NOMO-1 treated with DMSO at 0.1 percent for 48 hours (cell line): Measurements from ENCODE around the gene GPHA2.
A peak's percentile ranks its signal among the peaks of the same experiment; 100 is the strongest.

Experiments used
- DNase-seq: peaks from one replicate; lab custom pipeline; 2025; ENCODE audit not compliant: unreplicated experiment; lab: John Stamatoyannopoulos, UW

Gene GPHA2

GRCh38 chr11:64892838-64893193 lies 42.9 kb downstream of the GPHA2 start:
- DNase-seq = no peak

- DNase-seq = no peak
These were observed 43.3 kb downstream of the GPHA2 start for GRCh38 chr11:64892411-64892831.

- DNase-seq = no peak
These were observed 43.8 kb downstream of the GPHA2 start for GRCh38 chr11:64891880-64892279.

- no peak for DNase-seq
These were observed 44.4 kb downstream of the GPHA2 start for GRCh38 chr11:64891215-64891848.

DNA sequence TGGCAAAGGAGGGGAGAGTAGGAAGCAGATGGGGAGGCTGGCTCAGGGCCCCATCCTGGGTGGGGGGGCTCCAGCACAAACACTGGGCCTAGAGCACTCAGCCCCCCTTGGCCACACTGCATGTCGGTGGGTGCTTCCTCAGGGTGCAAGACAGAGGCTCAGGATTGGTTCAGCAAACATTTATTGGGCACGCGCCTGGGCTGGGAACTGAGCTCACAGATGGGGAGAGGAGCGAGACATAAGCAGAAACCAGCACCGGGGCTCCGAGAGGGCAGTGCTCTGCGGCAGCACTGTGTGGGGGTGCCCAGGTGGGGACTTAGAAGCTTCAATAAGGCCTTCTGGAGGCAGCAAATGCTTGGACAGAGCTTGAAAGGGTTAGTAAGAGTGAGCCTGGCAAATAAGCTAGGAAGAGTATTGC lies 45.2 kb downstream of the GPHA2 start:
- no peak for DNase-seq

DNA sequence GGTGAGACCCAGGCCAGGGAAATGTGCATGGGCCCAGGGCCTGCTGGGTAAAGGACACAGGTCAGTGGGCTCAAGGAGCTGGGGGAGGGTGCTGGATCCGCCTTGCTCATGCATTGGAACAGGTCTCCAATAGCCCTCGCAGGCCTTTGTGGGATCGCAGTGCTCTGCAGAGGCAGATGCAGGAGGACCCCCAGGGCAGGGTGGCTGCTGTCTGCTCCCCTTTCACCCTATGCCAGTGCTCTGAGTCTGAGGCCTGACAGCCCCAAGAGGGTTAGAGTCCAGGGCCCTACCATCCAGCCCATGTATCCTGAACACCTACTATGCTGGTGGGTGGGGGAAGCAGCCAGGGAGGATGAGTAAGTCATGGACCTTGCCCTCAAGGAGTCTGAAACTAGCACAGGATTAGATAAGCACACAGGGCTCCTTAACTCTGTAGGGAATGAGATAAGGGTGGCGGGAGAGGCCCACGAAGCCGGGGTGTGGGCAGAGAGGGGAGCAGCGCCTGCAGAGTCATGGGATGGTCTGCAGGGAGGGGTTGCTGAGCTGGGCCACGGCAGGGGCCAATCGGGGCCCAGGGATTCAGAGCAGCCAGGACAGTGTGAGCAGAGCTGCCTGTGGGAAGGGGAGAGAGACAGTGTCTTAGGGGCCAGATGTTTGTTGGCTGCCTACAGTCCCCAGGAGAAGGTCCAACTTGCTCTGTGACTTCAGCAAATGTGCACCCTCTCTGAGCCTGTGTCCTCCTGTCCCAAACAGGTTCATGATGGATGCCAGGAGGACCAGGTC lies 46.8 kb downstream of the GPHA2 start:
- DNase-seq = no peak

GRCh38 chr11:64888406-64888728 lies 47.3 kb downstream of the GPHA2 start:
- DNase-seq = no peak

- peak; percentile 58 for DNase-seq
These were observed 47.8 kb downstream of the GPHA2 start for GRCh38 chr11:64887757-64888405.

- no peak for DNase-seq
These were observed 48.4 kb downstream of the GPHA2 start for GRCh38 chr11:64887234-64887756.

DNA sequence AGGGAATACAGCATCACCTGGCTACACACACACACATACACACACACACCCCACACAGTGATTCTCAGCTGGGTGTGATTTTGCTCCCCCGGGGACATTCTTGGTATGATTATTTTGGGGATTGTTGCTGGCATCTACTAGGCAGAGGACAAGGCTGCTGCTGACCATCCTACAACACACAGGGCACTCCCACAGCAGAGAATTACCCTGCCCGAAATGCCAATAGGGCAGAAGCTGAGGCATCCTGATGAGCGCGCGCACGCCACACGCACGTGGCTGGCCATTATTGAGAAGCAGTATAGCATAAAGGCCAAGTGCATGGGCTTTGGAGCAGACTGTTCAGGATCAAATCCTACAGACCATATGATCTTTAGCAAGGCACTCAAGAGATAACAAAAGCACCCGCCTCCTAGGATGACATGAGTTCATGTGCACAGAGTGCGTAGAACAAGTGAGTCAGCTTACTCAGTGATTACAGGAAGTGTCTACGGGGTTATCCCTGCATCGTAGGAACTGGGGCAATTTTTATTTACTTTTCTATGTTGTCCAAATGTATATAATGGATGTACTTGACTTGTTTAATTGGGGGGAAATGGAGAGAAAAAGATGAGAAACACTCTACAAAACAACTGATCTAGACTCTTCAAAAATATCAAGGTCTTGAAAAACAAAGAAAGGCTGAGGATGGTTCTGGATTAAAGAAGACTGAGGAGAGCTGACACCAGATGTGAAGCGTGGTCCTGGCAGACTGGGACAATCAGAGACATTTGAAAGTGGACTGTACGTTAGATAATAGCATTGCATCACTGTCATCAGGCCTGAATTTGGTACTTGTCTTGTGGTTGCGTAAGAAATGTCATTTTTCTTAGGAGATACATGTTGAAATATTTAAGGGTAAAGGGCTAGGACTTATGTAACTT lies 50.1 kb downstream of the GPHA2 start:
- DNase-seq = peak; percentile 95
